ENCODE results near the gene NOL9.

Gene NOL9

DNA sequence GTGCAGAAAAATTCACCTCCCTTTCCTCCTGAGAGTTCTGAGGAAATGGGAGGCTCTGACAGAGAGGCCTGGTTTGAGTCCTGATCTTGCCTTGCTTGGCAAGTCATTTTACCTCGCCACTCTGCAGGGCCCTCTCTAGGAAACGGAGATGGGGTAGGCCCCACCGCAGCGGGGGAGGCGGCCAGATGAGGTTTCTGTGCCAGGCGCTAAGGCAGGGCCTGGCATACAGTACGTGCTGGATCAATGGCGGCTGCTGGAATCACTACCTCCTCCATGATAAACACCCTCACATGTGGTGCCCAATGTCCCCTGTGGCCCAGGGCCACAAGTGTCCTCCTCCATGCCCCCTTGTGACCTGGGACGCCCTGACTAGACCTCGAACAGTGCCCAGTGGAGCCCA, 62.3 kb downstream of the NOL9 start:
- DNase-seq, result no peak

DNA sequence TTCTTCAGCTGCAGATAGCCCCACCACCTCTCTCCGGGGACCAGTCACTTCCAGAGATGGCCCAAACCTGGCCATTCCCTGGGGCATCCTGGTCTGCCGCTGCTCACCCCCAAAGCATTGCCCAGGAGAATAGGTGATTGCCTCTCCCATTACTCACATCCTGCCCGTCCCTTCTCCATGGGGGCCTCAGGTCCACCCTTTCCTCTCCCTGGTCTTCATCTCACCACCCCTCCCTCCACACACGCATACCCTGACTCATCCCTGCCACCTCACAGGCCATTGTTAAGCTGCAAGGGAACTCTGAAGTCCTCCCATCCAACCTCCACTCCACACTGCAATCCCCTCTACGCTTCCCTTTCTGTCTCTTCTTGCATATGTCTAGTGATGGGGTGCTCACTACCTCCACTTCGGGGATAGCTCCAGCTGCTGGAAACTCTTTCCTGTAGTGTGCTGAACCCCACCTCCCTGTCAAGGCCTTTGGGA, 62.8 kb downstream of the NOL9 start, which contains the start of gene PLEKHG5:
Gene PLEKHG5 (minus strand): TSS at position 188 of the 483 bp plus-strand sequence. CDS start 14,096 bp downstream, outside the sequence.
- no peak for DNase-seq

DNA sequence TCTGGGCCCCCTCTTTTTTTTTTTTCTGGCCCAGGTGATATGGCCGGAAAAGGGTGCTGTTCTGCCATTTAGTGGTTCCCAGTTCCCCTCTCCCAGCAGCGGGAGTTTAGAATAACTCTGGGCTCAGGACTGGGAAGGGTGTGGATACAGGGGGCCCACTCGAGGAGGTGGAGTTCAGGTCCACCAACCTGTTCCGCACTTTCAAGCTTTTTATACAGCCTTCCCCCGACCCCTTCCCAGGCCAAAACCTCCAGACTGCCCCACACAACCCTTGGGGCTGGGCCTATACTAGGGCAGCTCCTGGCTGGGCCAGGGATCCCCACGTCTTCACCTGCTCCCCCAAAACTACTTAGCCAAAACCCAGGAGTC, 63.2 kb downstream of the NOL9 start:
- DNase-seq, result no peak

DNA sequence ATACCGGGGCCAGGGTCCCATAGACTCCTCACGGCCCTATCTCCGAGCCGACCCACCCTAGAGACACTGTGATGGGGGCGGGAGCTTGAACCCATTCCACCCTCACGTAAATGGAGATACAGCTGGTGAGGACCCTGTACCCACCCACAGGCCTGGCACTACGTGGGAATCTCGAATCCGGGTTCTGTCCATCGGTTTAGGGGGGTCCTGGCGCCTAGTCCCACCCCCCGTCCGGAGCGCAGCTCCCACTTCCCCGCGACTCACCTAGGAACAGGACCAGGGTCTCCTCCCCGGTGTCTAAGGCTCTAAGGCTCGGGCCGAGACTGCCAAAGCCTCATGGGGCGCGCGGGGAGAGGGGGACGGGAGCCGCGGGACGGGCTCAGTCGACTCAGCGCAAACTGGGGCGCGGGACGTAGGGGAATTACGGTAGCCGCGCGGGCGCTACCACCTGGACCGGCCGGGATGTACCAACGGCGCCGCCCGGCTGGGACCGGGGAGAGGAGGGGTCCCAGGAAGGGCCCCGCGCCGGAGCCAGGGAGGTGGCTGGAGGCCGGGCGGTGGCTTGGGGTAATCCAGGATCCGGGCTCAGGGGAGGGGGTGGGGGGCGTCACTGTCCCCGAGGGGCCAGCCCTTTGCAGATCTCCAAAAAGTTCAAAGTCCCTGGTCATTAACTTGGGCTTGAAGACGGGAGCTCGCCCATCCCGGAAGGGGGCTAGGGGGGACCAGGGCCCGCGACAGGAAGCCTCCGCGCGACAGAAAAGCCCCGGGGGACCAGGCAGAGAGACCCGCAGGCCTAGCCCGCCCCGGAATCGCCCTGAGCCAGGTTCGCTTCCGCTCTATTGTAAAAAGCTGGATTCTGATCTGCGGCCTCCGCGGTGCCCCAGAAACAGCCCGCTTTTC, 63.9 kb downstream of the NOL9 start:
- DNase-seq, result peak in 13 of 56 donors; percentile 13 to 57 (median 26)

DNA sequence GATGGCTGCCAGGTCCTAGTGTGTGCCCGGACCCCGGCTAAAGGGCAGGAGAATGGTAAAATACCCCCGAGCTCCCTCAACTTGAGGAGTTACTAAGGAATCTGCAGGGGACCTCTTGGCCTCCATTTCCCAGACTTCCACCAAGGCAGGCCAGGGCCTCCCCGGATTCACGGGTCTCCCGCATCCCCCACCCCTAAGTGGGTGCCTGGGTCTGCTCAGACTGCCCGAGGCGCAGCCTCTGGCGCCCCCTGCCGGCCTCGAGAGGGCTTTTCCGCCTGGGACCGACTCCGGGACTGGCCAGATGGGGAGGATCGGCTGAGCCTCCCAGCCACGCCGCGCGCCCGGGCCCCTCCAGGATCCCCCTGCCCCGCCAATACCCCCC, 64.5 kb downstream of the NOL9 start:
- peak in 26 of 56 donors; percentile 11 to 76 (median 28) for DNase-seq

DNA sequence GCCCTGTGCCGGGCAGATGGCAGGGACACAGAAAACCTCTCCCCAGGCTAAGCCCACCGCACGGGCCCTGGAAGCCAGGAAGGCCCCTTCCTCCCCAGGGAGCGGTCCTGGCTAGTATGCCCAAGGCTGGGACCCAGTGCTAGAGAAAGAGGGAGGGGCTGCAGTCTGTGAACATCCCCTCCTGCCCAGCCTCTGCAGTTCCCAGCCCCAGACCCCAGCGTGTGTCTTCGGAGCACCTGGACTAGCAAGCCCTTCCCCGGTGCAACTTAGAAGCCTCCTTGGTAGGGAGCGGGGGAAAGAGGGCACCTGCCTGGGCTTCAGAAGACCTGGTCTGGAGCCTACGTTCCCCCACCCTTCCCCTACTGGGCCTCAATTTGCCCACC, 64.9 kb downstream of the NOL9 start:
- DNase-seq, result no peak

DNA sequence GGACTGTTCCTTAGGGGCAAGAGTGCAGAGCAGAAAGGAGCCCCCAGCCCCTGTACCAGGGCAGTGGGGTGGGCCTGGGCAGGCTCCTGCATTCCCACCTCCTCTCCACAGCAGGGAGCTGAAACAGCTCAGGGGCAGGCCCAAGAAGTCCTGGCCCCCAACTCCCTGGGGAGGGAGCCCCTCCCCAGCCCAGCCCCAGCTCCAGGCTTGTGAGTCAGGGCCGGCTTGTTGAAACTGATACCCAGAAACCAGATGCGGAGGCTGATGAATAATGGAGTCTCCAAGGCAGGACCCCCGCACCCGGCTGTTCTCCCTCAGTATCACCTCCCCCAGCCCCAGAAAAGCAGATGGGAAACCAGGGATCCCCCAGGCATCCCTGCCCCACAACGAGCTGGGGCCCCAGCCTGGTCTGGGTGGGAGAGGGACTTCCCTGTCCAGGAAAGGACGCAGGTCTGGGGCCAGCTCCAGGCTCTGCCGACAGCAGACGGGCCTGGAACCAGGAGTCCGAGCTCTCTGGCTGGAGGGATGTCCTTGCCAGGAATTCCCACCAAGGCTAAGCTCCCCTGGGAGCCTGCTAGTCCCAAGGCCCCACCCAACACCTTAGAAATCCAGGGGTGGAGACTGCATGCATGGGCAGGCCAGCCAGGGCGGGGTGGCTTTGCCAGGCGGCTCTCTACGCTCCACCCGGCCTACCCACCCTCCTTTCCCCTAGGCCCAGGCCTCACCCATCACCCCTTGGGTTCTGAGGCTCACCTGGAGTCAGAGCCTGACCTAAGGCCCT, 65.5 kb downstream of the NOL9 start:
- DNase-seq, result no peak

DNA sequence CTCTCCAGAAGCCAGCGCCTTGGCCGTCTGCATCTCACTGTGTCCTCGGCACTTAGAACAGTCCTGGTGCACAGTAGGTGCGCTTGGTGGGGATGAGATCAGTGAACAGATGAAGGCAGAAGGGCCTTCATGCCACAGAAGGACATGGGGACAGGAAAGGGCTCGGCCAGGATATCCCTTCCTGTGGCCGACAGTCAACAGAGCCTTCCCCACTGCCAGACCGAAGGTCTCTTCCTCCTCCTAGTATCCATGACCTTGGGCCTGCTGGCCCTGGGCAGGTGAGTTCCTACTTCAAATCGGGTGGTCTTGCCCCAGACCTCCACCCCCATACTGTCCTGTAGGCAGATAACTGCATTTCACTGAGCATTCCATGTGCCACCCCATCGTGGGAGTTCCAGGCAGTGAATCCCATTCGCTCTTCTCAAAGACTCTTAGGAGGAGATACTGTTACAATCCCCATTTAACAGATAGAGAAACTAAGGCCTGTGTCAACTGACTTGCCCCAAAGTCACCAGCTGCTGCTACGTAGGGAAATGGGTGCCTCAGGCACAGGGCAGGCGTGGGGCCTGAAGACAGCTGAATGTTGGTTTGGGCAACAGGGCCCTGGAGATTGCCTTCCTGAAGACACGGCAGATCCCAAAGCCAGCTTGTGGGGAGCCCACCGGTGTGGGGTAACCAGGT, 66.4 kb downstream of the NOL9 start:
- DNase-seq, result no peak

DNA sequence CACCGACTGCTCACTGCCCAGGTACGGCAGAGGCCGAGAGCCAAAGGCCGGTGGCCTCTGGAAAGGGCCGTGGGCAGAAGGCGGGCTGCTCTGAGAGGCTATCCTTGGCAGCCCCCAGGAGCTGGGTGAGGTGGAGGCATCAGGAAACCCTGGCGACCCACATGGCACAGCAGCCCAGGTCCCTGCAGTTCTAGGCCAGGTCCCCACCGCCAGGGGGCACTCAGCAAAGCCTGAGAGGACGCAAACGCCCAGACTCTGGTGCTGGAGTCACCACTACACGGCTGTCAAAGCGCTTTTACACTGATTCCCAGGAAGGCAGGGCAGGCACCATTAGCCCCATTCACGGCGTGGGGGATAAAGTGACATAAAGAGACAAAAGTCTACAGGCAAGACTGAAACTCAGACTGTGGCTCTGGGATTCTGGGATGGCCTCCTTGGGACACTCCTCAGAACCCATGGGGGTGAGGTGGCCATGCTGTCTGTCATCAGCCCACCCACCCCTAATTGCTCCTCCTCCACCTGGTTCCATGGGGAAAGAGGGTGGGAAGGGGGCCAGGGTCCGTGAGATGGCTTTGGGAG, 67.8 kb downstream of the NOL9 start:
- peak in 42 of 56 donors; percentile 13 to 84 (median 45) for DNase-seq

DNA sequence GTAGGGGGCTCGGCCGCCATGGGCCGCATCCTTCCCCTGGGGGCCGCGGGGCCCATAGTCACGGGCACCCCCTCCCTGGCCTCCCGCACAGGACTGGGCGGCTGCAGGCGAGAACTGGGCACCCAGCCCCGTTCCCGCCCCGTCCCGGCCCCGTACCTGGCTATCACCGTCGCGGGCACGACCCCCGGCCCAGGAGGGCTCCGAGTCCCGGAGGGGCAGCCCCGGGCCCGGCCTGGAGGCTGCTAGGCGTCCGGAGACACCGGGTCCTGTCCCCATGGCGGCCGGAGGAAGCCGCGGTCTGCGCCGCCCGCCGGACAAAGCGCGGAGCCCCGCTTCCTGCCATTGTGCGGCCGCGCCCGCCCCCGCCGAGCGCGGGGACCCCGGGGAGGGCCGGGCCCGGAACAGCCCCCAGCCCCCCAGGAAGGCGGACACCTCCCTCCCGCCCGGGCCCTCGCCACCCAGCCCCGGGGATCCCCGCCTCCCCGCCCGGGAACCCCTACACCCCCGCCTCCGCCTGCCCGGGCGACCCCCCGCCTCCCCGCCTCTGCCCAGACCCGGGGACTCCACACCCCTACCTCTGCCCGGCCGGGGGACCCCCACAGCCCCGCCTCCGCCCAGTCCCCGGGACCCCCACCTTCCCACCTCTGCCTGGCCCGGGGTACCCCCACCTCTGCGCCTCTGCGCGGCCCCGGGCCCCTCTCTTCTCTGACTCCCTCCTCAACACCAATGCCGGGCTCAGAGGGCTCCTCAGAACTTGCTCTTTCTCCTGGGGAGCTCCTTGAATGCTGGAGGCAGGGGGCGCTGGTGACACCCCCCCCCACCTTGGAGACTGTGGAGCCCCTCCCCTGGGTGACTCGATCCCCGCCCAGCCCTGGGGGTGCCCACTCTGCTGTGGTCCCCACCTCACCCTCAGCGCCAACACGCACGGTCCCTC, 68.9 kb downstream of the NOL9 start:
- DNase-seq, result peak in 1 of 56 donors; percentile 33

DNA sequence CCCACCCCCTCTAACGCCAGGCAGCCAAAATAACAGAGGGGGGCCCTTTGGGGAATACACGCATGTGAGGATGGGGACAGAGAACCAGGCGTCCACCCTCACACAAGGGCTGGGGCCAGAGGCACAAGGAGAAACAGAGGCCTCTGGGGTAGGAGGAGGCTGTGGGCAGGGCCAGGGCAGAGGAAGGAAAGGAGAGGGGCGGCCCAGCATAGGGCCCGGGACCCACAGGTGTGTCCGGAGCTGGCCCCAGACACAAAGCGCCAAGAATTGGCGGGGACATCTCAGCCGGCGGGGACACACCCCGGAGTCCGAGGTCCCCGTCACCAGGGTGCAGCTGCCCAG, 69.5 kb downstream of the NOL9 start:
- no peak for DNase-seq

DNA sequence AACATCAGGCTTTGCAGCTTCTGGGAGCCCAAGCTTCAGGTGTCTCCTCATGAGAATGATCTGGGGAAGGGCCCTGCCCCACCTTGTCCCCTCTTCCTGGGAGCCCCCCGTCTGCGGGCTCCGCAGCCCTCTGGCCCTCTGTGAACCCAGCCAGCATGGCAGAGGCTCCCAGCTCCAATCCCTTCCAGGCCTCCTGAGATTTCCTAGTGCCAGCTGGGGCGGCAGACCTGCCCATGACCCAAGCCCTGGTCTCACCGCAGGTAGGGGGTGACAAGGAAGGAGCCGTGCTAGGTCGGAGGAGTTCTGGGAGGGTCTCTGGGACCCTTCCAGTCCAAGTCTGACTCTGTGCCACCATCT, 70.6 kb downstream of the NOL9 start:
- no peak for DNase-seq

DNA sequence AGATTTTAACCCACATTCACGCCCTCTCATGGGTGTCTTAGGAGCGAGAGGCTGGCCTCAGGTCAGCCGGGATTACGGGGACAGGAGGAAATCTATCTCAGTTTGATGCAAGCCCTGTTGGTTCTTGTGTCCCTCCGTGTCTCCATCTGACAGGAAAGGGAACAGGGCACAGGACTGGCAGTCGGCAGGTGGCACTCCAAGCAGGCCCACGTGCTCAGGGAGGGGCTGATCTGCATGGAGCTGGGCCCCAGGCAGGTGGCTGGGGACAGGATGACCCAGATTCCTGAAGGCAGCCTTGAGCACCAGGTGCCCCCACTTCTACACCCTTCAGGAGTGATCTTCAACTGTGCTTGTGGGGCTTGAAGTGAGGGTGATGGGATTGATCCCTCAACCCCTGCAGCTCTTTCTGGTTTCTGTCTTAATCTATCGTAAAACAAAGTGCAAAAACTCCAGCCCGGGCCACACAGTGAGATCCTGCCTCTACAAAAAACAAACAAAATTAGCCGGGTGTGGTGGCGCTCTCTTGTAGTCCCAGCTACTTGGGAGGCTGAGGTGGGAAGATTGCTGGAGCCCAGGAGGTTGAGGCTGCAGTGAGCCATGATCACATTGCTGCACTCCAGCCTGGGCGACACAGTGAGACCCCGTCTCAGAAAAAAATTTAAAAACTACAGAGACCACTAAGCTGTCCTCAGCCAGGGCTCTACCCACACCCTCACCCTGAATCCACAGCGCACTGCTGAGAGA, 71.1 kb downstream of the NOL9 start:
- DNase-seq, result no peak

DNA sequence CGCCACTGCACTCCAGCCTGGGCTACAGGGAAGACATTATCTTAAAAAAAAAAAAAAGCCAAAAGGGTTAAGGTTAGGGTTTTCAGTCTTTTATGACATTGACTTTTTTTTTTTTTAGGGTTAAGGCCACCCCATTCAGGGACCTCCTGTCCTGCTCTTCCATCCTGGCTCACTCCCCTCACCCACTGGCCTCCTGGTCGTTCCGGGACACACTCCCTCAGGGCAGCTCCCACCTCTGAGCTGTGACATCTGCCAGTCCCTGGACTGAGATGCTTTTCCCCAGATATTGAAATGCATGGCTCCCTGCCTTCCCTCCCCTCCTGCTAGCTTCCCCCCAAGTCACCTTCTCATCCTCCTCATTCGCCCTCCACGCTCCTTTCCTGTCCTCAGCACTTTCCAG, 72.5 kb downstream of the NOL9 start:
- DNase-seq, result no peak

DNA sequence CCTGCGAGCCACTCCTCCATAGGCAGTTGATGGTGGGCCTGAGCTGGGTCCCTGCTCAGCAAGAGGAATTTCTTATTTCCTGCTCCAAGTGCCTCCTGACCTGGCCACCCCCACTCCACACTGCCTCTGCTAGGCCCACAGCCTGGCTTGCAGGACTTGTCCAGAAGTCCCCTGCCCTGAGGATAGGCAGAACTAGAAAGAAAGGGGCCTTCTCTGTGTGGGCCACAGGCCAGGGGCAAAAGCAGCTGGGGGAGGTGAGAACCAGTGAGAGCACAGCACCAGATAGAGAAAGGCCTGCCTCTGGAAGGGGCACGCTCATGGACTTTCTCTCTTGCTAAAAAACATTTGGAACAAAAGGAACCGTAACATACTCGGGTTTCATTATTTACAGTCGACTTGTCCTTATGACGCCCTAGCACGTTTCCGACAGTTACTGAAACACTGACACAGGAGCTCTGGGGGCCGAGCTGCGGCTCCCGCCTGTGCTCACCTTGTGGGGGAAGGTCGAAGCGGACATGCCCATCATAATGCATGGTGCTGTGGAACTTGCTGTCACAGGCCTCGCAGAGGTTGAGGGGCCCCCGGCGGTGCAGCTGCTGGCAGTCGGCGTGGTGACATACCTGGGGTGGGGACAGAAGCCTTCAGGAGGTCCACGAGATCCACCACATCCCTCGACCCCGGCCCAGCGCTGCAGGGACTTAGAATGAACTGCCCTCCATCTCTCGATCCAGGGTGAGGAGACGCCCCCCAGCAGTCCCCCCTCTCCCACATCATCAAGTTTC, 77.1 kb downstream of the NOL9 start:
- no peak for DNase-seq

DNA sequence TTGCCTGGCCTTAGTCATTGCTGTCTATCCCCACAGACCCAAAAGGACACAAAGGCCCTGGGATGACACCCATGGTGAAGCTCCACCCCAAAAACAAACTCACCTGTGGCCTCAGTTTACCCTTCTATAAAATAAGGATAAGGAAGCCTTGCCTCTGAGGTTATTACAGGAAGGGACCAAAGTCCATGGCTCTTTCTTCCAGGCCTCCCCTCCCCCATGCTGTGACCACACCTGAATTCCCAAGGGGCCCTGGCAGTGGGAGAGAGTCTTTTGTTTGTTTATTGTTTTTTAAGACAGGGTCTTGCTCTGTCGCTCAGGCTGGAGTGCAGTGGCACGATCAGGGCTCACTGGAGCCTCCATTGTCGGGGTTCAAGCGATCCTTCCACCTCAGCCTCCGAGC, 77.8 kb downstream of the NOL9 start:
- DNase-seq, result no peak

DNA sequence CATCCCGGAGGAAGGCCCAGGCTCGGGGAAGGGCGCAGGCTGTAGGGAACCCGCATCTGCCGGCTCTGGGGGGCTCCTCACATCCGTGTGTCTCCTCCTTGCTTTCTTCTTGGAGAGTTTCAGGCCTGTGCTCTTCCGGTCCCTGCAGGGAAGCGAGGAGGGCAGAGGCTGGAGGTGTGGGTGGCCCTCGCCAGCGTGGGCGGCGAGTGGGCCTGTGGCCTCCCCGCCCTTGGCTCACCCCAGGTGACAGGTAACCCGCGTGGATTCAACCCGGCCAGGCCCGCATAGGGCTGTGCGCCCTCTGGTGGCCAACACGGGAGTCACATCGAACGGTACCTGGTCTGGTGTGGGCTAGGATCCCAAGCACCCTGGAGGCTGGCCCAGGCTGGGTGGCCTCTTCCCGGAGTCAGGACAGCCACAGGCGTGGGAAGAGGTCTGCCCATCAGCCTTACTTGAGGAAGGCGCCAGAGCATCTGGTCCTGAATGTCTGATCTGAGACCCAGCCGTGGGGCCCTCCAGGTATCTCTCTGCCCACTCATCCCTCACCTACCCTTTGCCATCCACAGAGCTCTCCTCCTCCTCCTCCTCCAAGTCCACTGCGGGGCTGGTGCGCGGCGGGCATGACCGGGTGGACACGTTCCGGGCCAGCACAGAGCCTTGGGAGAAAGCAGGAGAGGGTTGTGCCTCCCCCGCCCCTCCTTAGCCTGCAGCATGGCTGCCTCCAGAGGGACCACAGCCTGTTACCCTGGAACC, 78.8 kb downstream of the NOL9 start:
- peak in 27 of 56 donors; percentile 4 to 60 (median 21) for DNase-seq

DNA sequence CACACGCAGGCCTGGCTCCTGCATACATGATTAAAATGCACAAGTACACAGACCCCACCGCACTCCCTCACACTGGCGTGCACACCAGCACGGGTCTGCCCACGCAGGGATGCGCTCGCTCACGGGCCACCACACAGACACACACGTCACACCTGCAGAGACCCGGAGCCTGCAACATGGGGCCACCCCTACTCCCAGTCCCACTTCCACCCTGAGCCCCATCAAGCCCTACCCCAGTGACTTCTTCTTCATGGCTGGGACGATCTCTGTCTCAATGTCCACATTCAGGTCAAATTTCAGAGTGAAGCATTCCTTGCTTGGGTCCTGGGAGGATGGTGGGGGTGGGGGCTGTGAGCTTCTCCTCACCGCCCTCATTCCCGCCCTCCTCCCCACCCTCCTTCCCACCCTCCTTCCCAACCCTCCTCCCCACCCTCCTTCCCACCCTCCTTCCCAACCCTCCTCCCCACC, 79.5 kb downstream of the NOL9 start:
- no peak for DNase-seq
